Cardiac muscle cell (in vitro differentiated cells and primary cell): ENCODE measurements around the gene XRN2. TPM values are rescaled to one million over a fixed set of nuclear protein-coding genes. Genes with fewer than 3 reads are reported as not detected.

Experiments
- DNase-seq, 2 donors: peaks; one replicate each; pipeline versions ENCODE4 v3.0.0 to v3.0.0-alpha.2; 2010 to 2017; ENCODE audit warnings: low read depth in 1 of 2, low spot score in 1 of 2
- H3K27ac ChIP-seq: fragments of 200-600 bp; sonication (generic); 2 replicates; pipeline ENCODE4 v1.5.1; 2016
- H3K27me3 ChIP-seq: fragments of 200-600 bp; sonication (generic); 2 replicates; pipeline ENCODE4 v1.6.0; 2016; ENCODE audit warnings: control low read depth
- H3K36me3 ChIP-seq: fragments of 200-600 bp; sonication (generic); 2 replicates; pipeline ENCODE4 v1.5.1; 2016; ENCODE audit warnings: control low read depth
- H3K4me1 ChIP-seq: fragments of 200-600 bp; sonication (generic); 2 replicates; pipeline ENCODE4 v1.8.1; 2017; ENCODE audit warnings: low read depth, mild to moderate bottlenecking, mixed run types
- H3K4me3 ChIP-seq: fragments of 200-600 bp; sonication (generic); 2 replicates; pipeline ENCODE4 v1.5.1; 2016; ENCODE audit warnings: mild to moderate bottlenecking
- H3K9me3 ChIP-seq: fragments of 200-600 bp; sonication (generic); 2 replicates; pipeline ENCODE4 v1.5.1; 2017; ENCODE audit warnings: low read depth, mild to moderate bottlenecking, control low read depth
- CTCF ChIP-seq: IDR thresholded peaks from 2 replicates; pipeline ENCODE4 v1.5.1; 2012; ENCODE audit warnings: low read depth, mild to moderate bottlenecking, low read length
- polyA plus RNA-seq: library from polyadenylated mRNA; unstranded; fragments of >200 nt; fragmentation: Nextera tagmentation; extraction: Ambion mirVana; gene quantifications from 2 replicates; pipeline ENCODE4 v1.2.1, GENCODE V29; 2016
- total RNA-seq: library from RNA; depleted of rRNA; stranded (reverse); fragments of >200 nt; gene quantifications from 2 replicates; pipeline ENCODE4 v1.2.3, GENCODE V29; 2016

Gene XRN2
- total and polyA plus RNA-seq, 2 experiments from 2014 or later = 54.5 to 59.8 TPM

DNA sequence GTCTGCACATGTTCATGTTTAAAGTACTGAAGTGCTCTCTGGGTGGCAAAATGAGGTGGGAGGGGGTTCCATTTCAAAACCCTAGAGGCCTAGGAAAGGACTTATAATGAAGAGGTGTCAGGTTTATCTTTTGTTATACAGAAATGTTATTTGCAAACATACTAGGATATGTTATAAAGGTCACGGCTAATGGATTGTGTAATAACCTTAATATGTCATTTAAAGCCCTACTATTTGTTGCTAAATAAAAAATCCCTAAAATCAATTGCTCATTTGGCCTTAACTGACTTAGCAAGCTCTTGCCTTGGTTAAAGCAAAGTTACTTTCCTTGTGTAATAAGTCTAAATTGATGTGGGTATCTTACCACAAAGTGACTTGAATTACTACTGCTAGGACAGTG lies 85.4 kb downstream of the XRN2 start:
- no peaks in the 10 kb centered on the region for H3K4me1 ChIP-seq

GRCh38 chr20:21389368-21389767 lies 86.2 kb downstream of the XRN2 start:
- H3K9me3 ChIP-seq = no peaks in the 10 kb centered on the region
- no peaks in the 10 kb centered on the region for H3K4me1 ChIP-seq
- H3K27me3 ChIP-seq = peaks cover 52% of the 10 kb centered on the region
- no peak for DNase-seq
- no peak for TF ChIP-seq CTCF
- H3K36me3 ChIP-seq = peaks cover 6% of the 10 kb centered on the region
- no peak overlapping the region for H3K27ac ChIP-seq
- H3K4me3 ChIP-seq = no peak overlapping the region

More for the DNA sequence above, 85.4 kb downstream of the XRN2 start:
- Histone ChIP-seq H3K4me3 (no peak overlapping the region), H3K27ac (no peak overlapping the region), H3K27me3 (peaks cover 44% of the 10 kb centered on the region), H3K9me3 (no peaks in the 10 kb centered on the region), H3K36me3 (peaks cover 6% of the 10 kb centered on the region)
- no peak for TF ChIP-seq CTCF
- no peak for DNase-seq

- Histone ChIP-seq H3K4me1 (no peaks in the 10 kb centered on the region), H3K4me3 (no peak overlapping the region), H3K27ac (no peak overlapping the region), H3K9me3 (no peaks in the 10 kb centered on the region), H3K27me3 (peaks cover 66% of the 10 kb centered on the region), H3K36me3 (peaks cover 6% of the 10 kb centered on the region)
- DNase-seq = no peak
- TF ChIP-seq CTCF = no peak
Observed at GRCh38 chr20:21390768-21391167, 87.6 kb downstream of the XRN2 start.

- H3K36me3 ChIP-seq = peaks cover 4% of the 10 kb centered on the region
- peak overlapping the region; percentile 15 for H3K4me3 ChIP-seq
- peak in 1 of 2 donors; percentile 47 for DNase-seq
- no peak overlapping the region for H3K27ac ChIP-seq
- H3K4me1 ChIP-seq = no peaks in the 10 kb centered on the region
- H3K27me3 ChIP-seq = peaks cover 72% of the 10 kb centered on the region
- no peaks in the 10 kb centered on the region for H3K9me3 ChIP-seq
- TF ChIP-seq CTCF = no peak
Observed at GRCh38 chr20:21391185-21391971, 88.2 kb downstream of the XRN2 start.

DNA sequence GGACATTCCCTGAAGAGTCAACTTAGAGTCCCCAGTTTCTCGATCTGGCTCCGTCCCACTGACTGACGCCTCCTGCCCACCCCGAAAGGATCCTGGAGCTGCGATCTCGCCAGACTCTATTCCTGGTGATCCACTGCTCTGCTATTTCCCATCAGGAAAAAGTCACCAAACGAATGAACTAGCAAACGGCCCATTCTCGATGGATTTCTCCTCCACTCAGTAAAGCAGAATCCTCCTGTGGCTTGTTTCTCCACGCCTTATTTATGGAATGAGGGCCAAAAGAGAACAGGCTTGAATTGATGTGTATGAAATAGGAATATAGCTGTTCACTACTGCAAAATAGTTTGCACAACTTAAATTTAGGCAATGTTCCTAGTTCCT lies 88.8 kb downstream of the XRN2 start:
- H3K36me3 ChIP-seq = no peaks in the 10 kb centered on the region
- no peak for DNase-seq
- no peaks in the 10 kb centered on the region for H3K4me1 ChIP-seq
- H3K27ac ChIP-seq = no peak overlapping the region
- no peak for TF ChIP-seq CTCF
- H3K4me3 ChIP-seq = peak overlapping the region; percentile 15
- H3K27me3 ChIP-seq = peaks cover 78% of the 10 kb centered on the region
- H3K9me3 ChIP-seq = no peaks in the 10 kb centered on the region
